GM21723 (cell line): ENCODE data around the gene MED27.
"Not testable (repeated sequence)": the region's sequence is repeated elsewhere in the genome, so short reads cannot be mapped to it uniquely, and the experiment has no call there.

Experiments
- ATAC-seq: cut with Tn5 transposase; IDR thresholded peaks from one replicate; pipeline ENCODE4 v1.9.1; 2021; ENCODE audit warnings: mild to moderate bottlenecking, moderate library complexity; ENCODE audit not compliant: unreplicated experiment

Gene MED27

DNA sequence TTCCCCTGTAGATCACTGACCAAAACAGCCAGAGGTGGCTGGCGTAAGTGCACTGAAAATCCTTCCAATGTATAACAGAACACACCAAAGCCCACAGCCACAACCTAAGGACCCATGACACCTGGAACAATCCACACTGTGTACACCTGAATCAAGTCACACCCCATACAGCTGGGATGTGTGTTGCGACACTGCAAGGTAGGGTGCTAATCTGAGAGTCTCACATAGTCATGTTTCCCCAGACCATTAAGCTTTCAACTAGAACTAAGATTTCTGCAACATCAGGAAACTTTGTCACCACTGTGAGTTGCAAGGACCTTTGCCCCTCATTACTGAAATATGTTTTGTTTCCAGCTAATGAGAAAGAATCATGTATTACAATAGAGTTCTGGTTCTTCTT, 59.4 kb downstream of the MED27 start:
- no peak for ATAC-seq

DNA sequence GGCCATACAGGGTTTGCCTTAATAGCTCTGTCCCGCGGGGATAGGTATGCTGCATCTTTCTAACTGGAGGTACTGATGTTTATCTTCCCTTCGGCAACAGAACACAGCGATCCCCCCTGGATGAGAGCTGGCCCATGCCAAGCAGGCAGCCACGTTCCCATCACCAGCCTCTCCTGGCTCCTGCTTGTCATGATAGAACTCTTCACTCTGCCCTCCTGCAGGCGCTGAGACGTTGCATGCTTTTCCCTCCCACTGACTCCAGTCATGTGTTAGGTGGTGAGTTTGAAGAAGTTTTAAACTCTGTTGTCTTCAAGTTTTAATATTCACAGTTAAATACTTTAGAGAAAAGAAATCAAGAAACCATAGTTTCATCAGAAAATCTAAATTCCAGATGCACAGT, 60.0 kb downstream of the MED27 start:
- no peak for ATAC-seq

DNA sequence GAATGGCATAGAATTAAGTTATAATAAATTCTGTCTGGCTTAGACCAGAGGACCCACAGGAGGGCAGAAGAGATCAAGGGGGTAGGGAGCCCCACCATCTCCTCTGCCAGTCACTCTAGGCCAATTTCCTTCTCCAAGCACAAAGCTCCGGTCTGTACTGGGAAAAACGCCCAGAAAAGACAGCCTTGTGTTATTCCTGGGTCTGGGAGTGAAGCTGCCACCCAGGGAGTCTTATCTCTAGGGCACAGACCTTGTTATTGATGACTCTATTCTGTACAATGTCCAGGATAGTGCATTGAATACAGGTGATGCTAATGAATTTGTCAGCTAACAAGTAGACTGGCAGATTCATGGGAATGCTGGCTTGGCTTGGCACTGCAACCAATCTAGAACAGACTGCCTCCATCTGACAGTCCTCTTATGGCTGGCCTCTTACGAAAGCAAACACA, 60.7 kb downstream of the MED27 start:
- ATAC-seq: no peak

DNA sequence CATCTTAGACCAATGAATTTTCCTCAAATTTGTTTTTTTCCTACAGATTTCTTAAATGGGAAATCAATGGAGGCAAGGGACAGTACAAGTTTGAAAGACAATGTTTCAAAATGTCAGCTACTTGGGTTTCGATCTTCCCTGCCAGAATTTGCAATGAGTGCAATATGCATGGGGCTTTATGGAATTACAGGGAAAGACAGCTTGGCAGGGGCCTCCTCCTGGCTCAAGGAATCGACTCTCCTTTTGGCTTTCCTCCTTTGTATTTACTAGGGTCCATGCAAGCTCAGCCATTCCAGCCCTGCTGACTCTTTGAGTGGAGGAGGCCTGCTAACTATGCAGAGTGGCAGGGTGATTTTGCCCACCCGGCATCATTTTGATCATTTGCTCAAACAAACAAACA, 63.2 kb downstream of the MED27 start:
- ATAC-seq: no peak

DNA sequence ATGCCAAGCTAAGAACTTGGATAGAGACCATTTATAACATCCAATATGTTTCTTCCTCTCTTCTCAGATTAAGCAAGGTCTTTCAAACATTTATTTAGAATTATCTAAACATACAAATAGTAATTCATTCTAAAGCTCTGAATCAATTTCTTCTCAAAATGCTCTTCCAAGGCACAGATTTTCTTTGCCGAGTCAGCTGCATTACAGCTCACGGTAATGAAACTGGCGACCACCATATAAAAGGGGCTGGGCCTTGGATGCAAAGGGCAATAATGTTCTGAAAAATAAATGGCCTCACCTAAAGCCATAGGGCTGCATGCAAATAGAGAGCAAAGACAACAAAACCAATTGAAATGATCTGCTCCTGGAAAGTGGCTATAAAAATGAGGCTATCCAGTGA, 63.8 kb downstream of the MED27 start:
- ATAC-seq: no peak

DNA sequence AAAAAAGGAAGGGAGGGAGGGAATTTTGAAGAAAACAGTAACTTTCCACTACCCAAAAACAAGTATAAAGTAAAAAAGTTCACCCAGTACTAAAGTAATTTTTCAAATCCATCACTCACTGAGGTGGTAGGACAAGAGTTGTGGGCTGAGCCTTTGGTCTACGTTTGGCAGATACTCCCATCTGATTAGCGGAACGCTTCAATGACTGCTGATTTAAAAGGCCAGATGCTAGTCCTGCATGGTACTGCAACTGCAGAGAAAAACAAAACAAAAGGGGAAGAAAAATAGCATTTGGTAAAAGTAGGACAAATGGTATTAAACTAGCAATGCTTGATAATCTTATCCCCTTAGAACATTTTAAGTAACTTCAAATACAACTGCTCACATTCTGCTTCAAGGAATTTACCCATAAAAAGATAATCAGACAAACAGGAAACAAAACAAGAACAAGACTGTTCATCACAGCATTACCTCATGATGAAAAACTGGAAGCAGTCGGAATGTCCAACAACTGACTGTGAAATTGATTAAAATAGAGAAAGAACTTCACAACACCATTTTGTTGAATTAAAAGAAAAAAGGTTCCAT, 65.4 kb downstream of the MED27 start:
- ATAC-seq: no peak

DNA sequence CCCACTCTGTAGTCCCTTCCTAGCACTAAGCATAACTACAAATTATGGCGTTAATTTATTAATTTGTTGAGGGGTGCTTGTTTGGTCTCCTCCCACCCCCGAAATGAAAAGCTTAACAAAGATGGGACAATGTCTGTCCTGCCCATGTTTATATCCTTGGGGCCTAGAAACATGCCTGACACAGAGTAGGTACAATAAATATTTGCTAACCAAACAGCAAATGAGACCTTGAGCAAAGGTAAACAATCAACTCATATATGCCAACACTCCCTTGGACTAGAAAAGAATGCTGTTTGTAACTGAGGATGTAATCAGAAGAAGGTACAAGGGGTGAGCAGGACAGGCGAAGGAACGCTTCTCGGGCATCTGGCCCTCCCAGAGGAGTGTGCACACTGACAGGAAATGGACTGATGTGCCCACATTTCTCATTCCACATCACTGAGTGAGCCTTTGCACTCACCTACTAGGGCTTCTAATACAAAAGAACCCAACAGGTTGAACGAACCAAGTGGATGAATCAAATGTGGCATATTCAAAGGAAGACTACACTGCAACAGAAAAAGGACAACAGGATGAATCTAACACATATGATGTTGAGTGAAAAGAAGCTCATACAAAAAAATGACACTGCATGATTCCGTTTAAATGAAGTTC, 66.8 kb downstream of the MED27 start:
- no peak for ATAC-seq

DNA sequence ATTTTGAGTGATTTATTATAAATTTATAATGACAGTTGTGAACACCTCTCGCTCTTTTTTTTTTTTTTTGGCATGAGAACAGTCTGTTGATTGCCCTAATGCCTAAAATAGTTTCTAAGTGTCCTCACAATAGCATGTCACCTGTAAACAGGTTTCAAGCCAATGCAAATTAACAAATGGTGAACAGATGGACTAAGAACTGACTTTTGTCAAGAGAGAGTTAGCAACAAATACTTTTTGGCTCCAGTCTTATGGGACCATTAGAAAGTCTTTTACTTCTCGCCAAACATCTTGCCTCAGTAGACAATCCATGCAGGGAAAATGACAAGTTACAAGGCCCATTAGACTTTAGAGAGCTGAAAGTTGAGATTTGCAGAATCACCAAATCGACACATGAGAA, 67.8 kb downstream of the MED27 start:
- ATAC-seq: no peak

DNA sequence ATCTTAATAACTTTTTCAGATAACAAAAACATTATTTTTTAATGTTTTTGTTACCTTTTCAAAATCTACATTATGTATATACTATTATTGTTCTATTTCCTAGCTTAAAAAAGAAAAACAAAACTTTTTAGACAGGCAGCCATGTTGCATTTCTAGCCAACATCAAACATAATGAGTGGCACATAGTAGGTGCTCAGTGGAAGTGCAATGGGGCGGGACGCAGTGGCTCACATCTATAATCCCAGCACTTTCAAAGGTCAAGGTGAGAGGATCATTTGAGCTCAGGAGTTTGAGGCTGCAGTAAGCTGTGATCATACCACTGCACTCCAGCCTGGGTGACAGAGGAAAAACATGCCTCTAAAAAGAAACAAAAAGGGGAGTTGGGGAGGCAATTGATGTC, 68.4 kb downstream of the MED27 start:
- ATAC-seq: no peak

DNA sequence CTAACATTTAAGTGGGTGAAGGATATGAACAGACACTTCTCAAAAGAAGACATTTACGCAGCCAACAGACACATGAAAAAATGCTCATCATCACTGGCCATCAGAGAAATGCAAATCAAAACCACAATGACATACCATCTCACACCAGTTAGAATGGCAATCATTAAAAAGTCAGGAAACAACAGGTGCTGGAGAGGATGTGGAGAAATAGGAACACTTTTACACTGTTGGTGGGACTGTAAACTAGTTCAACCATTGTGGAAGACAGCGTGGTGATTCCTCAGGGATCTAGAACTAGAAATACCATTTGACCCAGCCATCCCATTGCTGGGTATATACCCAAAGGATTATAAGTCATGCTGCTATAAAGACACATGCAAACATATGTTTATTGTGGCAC, 69.5 kb downstream of the MED27 start:
- not testable (repeated sequence) for ATAC-seq

DNA sequence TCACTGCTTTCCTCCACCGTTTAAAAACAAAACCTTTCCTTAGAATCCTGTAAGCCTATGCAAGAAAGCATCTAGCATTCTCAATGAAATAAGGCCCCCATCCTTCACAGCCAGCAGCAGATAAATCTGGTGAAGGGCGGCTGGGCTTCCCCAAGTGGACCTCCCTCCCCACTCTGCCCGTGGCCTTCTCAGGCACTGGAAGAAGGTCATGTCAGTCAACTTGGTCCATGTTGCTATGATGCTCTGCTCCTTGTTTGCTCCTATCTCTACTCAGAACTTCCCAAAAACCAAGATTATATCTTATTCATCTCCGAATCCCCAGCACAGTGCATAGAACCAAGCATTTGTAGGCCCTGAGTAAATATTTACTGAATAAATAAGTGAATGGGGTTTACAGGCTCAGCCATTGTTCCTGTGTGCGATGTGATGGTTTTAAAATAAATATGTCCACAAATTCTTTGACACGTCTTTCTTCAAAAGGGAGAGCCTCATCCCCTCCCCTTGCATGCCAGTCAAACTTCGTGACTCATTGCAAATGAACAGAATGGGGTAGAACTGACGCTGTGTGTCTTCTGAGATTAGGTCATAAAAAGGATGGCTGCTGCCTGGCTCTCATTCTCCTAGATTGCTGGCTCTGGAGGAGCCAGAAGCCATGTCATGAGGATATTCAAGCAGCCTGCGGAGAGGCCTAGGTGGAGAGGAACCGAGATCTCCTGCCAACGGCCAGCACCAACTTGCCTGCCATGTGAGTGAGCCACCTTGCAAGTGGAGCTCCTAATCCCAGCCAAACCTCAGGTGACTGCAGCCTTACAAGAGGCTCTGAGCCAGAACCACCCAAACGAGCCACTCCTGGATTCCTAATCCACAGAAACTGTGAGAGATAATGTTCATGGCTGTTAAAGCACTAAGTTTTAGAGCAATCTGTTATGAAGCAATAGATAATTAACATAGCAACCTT, 70.5 kb downstream of the MED27 start:
- no peak for ATAC-seq

DNA sequence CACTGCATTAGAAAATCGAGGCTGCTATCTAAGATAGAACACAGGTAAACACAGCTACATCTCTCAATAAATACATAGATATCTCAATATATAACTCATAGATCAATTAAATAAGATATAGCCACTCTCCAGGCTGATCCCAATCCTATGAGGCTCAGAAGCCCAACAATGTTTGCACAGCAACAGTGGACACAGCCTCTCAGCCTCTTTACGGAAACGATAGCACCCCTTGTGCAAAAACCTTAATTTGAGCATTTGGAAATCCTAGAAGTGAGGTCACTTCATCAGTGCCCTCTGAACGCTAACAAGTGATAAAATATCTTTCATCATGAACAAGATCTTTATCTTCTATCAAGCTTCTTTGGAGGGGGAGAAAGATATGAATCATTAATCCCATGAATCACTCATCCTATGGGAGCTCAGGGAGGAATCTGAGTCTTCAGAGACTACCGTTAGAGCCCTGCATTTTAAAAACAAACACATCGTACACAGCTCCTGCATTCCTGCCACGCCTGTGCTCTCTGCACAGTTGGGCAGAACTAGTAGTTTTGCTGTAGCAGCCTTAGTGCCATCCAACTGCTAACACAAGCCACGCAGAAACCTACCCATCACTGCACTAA, 71.4 kb downstream of the MED27 start:
- ATAC-seq: no peak

DNA sequence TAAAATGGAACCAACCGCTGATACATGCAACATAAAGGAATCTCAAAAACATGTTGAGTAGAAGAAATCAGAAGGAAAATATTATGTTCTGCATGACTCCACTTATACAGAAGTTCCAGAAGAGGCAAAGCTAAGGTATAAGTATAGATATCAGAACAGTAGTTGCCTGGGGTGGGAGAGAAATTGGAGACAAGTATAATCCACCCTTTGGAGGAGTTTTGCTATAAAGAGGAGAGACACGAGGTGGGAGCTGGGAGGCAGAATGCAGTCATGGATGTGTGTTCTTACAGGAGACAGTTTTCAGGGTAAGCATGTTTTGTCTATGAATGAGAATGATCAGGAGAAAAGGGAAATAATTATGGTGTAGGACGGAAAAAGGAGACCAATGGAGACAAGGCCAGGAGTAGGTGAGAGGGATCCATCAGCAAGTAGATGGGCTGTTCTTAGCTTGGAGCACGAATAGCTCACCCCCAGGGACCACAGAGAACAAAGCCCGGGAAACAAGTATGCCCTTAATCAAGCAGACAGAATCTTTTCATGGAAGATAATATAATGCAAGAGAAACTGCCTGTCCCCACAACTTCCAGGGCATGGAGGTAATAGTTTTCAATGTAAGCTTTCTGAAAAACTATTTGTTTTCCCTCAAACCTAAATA, 72.2 kb downstream of the MED27 start:
- ATAC-seq: no peak

DNA sequence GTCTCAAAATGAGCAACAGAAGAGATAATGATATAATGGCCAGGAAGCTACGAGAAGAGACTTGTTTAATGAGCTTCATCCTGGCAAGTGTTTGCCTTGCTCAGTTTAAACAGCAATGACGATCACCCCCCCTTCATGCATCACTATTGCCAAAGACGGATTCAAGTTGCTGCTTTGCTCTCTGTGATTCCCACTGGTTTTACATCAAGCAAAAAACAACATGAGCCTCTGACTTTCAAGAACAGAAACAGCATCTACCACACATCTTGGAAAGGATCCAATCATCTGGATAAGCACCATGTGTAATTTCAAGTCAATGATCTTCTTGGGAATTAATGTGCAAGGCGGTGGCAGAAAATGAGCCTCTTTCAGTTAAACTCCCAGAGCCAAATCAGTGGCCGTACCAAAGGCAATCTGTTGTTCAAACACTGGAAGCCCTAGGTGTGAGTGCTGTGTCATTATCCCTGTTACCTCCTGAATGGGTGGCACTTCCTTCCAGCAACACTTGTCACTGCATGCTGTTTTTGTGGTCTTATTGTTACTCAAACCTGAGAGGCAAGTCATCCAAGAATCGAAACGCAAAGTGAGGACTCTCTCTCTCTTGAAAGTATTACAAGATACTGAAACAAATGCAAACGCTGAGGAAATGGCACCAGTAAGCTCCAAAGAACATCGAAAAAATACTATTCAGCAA, 72.8 kb downstream of the MED27 start:
- peak; percentile 75 for ATAC-seq

DNA sequence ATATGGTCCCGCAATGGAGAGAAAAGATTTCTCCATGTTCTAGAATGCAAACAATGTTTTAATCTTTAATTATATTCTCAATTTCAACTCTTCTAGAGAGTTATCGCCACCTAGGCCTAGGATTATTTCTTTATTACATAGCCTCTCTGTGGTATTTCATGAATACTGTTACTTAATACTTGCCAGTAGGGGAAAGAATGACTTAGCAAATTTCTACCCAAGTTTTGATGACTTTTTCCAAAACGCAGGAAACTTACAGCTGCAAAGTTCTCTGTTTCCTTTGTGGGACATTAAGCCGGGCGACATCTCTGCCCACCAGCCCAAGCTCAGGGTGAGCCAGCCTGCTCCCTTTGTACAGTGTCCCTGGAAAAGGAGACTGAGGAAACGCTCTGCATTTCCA, 73.8 kb downstream of the MED27 start:
- ATAC-seq: no peak

DNA sequence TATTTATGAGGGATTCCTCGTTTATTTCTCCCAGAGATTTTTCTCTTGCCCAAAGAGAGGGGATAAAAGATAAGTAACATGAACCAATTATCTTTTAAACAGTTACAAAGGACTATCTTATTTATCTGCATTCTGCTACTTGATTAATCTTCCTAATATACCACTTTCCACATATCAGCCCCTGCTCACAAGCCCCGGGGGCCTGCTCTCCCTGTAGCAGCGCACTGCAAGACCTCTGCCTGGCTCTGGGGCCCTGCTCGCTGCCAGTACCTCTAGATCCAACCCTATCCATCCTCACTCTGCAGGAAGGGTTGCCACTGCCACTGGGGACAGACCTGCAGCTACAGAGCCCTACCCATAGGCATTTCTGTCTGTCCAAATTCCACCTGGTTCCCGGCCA, 75.3 kb downstream of the MED27 start:
- no peak for ATAC-seq

DNA sequence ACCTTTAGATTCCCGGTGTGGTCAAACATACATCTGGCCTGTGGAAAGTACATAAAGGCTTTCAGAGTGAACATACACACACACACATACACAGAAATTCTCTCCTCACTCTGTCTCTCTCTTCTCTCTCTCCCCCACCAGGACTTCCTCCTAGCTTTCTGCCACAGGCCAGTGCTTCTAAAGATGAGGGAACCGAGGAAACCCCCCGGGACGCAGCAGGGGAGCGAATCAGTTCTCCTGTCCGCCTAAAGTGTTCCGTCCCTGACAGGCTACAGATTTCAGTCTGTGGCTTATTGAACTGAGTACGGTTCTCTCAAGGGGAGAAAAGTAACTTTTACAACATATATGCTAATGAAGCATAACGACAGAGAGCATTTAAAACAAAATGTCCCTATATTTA, 75.8 kb downstream of the MED27 start:
- ATAC-seq: no peak

DNA sequence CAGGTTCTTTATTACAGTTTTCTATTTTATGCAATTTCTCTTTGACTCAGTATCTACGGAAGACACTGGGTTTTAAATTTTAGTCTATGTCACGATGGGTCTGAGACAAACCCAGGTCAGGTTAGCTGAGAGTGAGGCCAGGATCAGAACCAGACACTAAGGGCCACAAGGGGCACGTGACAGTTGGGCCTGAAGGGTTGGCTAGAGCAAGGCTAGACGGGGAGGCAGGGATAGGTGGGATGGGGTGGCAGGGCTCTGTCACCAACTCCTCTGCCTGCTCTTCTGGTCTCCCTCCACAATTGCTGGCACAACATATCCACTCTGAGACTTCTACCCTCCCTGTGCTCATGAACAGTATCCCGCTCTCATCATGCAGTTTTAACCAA, 76.4 kb downstream of the MED27 start:
- ATAC-seq: no peak

DNA sequence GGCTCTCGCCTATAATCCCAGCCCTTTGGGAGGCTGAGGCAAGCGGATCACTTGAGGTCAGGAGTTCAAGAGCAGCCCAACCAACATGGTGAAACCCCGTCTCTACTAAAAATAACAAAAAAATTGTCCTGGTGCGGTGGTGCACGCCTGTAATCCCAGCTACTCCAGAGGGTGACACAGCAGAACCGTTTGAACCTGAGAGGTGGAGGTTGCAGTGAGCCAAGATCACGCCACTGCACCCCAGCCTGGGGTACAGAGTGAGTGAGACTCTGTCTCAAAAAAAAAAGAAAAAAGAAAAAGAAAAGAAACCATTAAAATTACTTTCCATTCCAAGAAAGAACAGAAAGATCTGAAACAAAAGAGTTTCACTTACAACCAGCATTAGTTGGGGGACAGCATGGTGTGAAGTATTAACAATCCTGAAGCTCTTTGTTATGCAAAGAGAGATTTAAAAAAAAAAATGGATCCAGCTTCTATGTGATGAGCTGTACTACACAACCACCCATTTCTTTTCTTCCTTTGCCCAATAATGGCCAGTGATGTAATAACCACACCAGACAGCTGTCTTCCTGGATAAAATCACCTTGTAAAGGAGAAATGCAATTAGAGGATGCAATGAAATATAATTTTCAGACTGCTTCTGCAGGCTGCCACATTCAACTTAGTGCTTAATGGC, 76.9 kb downstream of the MED27 start:
- no peak for ATAC-seq

DNA sequence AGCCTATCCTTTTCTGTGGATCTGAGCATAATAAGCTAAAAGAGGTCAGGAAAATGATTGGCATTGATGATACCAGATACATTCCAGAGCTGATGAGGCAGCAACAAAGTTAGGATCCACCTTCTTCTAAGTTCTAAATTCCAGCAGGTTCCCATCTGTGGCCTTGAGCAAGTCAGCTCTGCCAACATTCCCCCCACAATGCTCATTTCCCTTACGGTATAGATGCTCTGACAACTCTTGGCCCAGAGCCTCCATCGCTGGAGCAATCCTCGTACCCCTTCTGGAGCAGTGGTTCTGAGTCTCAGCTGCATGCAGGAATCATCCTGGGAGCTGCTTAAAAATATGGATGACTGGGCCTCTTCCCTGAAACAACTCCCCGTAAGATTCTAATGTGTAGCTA, 78.1 kb downstream of the MED27 start:
- no peak for ATAC-seq
